Measurements from ENCODE around the gene DAB2IP.

DAB2IP gene

DNA sequence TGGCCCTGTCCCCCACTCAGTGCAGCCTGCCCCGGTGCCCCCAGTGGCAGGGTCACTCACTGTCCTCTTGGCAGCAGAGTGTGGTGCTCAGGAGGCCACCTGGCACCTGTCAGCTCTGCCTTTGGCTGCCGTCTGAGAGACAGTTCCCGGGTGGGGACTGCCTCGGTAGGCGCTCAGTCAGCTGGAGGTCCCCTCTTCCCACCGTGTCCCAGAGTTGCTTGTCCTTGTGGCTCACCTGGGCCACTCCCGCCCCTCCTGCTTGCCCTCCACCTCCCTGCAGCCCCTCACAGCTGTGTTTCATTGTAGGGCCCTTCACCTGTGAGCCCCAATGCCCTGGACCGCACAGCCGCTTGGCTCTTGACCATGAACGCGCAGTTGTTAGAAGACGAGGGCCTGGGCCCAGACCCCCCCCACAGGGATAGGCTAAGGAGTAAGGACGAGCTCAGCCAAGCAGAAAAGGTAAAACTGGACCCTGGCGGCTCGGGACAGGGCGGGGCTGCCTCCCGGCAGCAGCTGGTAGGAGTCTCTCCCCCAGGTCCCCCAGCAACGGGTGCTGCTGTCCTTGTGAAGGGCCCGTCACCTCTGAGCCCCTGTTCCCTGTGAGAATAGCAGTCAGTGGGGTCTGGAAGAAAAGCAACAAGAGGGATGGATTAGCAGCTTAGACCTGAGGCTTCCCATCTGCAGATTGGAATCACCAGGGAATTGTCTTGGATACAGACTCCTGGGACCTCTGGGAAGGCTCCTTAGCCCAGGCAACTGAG is 122.7 kb downstream of the DAB2IP start:
- no peak for DNase-seq (ENCODE audit: low read depth)
- TF ChIP-seq, protein P1, sequence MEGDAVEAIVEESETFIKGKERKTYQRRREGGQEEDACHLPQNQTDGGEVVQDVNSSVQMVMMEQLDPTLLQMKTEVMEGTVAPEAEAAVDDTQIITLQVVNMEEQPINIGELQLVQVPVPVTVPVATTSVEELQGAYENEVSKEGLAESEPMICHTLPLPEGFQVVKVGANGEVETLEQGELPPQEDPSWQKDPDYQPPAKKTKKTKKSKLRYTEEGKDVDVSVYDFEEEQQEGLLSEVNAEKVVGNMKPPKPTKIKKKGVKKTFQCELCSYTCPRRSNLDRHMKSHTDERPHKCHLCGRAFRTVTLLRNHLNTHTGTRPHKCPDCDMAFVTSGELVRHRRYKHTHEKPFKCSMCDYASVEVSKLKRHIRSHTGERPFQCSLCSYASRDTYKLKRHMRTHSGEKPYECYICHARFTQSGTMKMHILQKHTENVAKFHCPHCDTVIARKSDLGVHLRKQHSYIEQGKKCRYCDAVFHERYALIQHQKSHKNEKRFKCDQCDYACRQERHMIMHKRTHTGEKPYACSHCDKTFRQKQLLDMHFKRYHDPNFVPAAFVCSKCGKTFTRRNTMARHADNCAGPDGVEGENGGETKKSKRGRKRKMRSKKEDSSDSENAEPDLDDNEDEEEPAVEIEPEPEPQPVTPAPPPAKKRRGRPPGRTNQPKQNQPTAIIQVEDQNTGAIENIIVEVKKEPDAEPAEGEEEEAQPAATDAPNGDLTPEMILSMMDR (IDR thresholded peaks at IDR 0.05; ENCODE audit: insufficient read depth, low read depth, low read length, missing control alignments), result no peak
- H3K4me3 ChIP-seq (ENCODE audit: low read length), result no peak overlapping the region

DNA sequence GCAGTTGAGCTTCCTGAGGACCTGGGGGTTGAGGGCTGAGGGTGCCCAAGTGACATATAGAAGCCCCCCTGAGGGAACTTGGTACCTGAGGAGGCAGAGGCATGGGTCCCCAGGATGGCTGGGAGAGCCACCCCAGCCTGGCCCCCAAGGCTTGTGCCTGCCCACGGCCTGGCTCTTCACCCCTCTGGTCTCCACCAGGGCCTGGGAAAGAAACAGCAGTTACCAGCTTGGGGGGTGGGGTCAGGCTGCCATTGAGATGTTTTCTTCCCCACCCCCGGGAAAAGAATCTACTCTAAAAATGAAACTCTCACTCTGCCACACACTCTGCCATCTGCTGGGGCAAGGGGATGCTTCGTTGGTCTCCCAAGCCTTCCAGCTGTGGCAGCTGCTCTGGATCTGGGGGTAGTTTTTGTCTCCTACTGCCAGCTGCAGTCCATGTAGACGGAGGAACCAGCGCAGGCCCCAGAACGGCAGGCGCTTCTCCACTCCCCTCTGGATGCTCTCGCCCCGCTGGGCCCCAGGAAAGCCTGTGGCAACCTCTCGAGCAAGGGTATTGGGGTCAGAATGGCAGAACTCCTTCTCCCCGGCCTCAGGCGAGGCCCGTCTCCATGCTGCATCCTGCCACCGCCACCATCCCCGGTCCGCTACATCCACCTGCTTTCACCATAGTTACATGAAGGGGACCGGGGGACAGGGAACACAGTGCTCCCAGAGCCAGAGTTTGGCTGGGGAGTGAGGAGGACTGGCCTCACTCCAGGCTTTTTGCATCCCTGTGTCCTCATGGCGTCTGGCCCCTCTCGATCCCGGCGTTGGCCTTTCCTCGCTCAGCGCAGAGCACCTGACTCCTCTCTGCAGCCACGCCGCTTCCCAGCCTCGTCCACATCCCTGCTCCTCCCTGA is 123.5 kb downstream of the DAB2IP start:
- TF ChIP-seq, protein P1 (IDR thresholded peaks at IDR 0.05; ENCODE audit: insufficient read depth, low read depth, low read length, missing control alignments), result no peak
- H3K4me3 ChIP-seq (ENCODE audit: low read length), result no peak overlapping the region
- no peak for DNase-seq (ENCODE audit: low read depth)

DNA sequence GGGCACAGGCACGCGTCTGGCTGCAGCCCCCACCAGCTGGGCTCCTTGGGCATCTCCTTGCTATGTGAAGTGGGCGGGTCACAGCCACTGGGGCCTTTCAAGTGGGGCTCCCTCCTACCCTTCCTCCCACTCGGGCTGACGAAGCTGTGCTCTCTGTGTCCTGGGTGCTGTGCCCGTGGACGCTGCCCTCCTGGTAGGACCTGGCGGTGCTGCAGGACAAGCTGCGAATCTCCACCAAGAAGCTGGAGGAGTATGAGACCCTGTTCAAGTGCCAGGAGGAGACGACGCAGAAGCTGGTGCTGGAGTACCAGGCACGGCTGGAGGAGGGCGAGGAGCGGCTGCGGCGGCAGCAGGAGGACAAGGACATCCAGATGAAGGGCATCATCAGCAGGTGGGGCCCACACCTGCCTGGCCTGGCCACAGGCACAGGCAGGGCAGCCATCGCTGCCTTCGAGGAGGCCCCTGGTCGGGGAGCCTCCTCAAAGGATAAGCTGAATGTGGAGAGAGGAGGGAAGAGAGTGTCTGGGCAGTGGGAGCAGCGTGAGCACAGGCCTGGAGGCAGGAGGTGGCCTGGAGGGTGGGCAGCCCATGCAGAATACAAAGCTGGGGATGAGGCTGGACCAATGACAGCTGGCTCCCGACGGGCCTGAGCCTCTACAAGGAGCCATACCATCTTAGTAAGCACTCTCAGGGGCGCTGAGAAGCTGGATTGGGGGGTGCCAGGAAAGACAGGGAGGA is 124.7 kb downstream of the DAB2IP start:
- DNase-seq (ENCODE audit: low read depth), result no peak
- H3K4me3 ChIP-seq (ENCODE audit: low read length), result no peak overlapping the region
- TF ChIP-seq, protein P1 (IDR thresholded peaks at IDR 0.05; ENCODE audit: insufficient read depth, low read depth, low read length, missing control alignments), result no peak

DNA sequence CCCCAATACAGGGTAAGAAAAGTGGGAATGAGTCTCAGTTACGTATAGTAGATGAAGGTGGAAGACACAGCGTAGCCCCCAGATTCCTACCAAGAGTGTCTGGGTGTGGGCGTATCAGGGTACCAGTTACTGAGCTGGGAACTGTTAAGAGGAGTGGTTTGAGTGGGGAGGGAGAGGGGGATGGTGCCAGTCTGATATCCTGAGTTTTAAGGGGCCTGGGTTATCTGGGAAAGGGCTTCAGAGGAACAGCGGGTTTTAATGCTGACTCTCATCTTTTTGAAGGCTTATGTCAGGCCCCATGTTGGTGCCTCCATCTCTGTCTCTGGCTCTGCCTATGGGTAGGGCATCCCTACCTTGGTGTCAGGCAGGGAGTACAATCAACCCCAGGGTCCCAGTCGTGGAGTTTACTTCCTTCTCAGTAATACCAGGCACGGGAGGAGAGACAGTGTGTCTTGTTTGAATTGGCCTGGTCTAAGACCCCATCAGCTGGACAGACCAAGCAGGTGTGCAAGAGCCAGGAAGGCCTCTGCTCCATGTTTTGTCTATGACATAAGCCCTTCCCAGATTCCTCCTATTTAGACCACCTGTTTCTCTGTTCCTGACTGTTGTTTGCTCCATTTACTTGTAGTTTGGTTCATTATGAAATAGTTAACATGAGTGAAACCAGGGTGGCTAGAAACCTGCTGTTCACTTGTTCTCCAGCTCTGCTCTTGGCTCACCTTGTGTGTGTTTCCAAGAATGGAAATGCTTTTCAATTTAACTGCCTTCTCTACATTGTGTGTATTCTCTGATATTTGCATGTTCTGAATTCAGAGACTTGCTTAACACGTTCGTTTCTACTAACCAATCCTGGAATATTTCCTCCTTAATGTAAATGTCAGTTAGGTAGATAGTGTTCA is 125.6 kb downstream of the DAB2IP start:
- no peak for DNase-seq (ENCODE audit: low read depth)
- TF ChIP-seq, protein P1 (IDR thresholded peaks at IDR 0.05; ENCODE audit: insufficient read depth, low read depth, low read length, missing control alignments), result no peak
- H3K4me3 ChIP-seq (ENCODE audit: low read length), result no peak overlapping the region

DNA sequence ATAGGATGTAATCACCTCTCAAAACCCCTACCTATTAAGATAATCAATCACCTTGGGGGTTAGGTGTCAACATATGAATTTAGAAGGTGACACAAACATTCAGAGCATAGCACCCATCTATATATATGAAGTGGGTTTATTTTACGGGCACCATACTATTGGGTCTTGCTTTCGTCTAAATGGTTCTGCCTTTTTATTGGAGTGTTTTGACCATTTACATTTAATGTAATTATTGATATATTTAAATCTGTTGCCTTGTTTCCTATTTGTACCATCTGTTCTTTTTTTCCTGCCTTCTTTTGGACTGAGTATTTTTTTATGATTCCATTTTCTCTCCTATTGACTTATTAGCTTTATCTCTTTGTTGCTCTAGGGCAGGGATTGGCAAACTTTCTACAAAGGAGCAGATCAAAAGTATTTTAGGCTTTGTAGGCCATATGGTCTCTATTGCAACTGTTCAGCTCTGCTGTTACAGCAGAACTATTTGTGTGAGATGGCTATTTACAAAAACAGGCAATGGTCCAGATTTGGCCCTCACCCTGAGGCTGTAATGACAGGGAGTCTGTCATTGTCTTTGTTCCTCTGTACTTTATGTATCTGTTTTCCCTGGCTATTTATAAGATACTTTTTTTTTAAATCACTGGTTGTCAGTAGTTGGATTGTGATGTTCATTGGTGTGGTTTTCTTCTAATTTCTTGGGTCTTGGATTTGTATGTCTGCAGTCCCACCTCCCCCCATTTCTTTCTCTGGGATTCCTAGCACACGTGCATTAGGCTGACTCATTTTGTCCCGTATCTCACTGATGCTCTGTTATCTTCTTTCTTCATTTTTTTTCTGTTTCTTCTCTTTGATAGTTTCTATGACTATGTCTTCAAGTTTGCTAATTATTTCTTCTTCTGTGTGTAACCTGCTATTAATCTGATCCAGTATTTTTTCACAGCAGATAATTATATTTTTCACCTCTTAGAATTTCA is 127.1 kb downstream of the DAB2IP start:
- DNase-seq (ENCODE audit: low read depth), result no peak
- TF ChIP-seq, protein P1 (IDR thresholded peaks at IDR 0.05; ENCODE audit: insufficient read depth, low read depth, low read length, missing control alignments), result no peak
- no peak overlapping the region for H3K4me3 ChIP-seq (ENCODE audit: low read length)
